OCI-LY1 (cell line): ENCODE measurements around the gene NDC1.

Experiments
- EZH2 ChIP-seq: fragments of 200-600 bp; sonication (generic), shearing (Covaris generic); IDR thresholded peaks from 2 replicates; pipeline ENCODE4 v1.8.0; 2017; ENCODE audit warnings: borderline replicate concordance, mixed run types, mild to moderate bottlenecking, antibody characterized with exemption, low read length, moderate library complexity, mixed read lengths
- TF ChIP-seq, protein P1 (sequence below): fragments of 200-600 bp; sonication (generic), shearing (Covaris generic); IDR thresholded peaks from 2 replicates; pipeline ENCODE4 v1.5.1; 2017; ENCODE audit warnings: mild to moderate bottlenecking, antibody characterized with exemption, low read length, moderate library complexity, mixed read lengths

DNA sequence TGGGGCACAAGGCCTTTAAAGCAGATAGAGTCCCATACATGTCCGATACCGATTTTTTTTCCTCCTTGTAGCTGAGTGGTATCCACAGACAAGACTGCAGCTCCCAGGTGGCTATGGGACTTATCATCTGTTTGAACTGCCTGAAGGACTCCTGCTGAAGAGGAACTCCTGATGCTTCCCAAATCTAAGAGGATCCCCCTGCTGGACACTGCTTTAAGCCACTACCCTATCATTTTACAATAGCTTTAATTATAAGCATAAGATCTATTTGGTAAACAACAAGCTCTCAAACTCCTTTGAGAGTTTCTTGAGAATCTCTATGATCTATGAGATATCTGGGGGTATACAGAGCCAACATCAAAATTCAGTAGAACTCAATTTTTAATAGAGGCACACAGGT is 11.7 kb downstream of the NDC1 start:
- TF ChIP-seq, protein P1, sequence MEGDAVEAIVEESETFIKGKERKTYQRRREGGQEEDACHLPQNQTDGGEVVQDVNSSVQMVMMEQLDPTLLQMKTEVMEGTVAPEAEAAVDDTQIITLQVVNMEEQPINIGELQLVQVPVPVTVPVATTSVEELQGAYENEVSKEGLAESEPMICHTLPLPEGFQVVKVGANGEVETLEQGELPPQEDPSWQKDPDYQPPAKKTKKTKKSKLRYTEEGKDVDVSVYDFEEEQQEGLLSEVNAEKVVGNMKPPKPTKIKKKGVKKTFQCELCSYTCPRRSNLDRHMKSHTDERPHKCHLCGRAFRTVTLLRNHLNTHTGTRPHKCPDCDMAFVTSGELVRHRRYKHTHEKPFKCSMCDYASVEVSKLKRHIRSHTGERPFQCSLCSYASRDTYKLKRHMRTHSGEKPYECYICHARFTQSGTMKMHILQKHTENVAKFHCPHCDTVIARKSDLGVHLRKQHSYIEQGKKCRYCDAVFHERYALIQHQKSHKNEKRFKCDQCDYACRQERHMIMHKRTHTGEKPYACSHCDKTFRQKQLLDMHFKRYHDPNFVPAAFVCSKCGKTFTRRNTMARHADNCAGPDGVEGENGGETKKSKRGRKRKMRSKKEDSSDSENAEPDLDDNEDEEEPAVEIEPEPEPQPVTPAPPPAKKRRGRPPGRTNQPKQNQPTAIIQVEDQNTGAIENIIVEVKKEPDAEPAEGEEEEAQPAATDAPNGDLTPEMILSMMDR: peak; percentile 19; the same call in 1 of the 2 replicates
- TF ChIP-seq EZH2: no peak
